ENCODE measurements around the gene TNPO3.

The TNPO3 gene

GRCh38 chr7:128919881-128920799 is 134.8 kb downstream of the TNPO3 start:
- Histone ChIP-seq H3K27ac (ENCODE audit: low read length) (no peak overlapping the region), H3K9ac (ENCODE audit: low read length in 2 of 2) (no peak overlapping the region), H3K36me3 (ENCODE audit: control insufficient read depth in 2 of 2, insufficient read depth in 2 of 2, low read length in 2 of 2) (no peaks in the 10 kb centered on the region), H3K4me3 (ENCODE audit: low read length in 2 of 2) (no peak overlapping the region), H3K9me3 (ENCODE audit: control insufficient read depth in 2 of 2, low read length in 2 of 2) (no peaks in the 10 kb centered on the region), H3K4me1 (ENCODE audit: control insufficient read depth, insufficient read depth, low read length) (peaks cover 3% of the 10 kb centered on the region), H3K27me3 (ENCODE audit: control insufficient read depth in 1 of 2, insufficient read depth in 2 of 2, low read length in 2 of 2) (peaks cover 14 to 16% of the 10 kb centered on the region in 2 donors)

GRCh38 chr7:128919241-128919640 is 135.7 kb downstream of the TNPO3 start:
- H3K4me3 ChIP-seq (ENCODE audit: low read length in 2 of 2) = no peak overlapping the region
- no peaks in the 10 kb centered on the region for H3K36me3 ChIP-seq (ENCODE audit: control insufficient read depth in 2 of 2, insufficient read depth in 2 of 2, low read length in 2 of 2)
- peaks cover 3% of the 10 kb centered on the region for H3K4me1 ChIP-seq (ENCODE audit: control insufficient read depth, insufficient read depth, low read length)
- no peak overlapping the region for H3K9ac ChIP-seq (ENCODE audit: low read length in 2 of 2)
- H3K27me3 ChIP-seq (ENCODE audit: control insufficient read depth in 1 of 2, insufficient read depth in 2 of 2, low read length in 2 of 2) = peaks cover 18 to 22% of the 10 kb centered on the region in 2 donors
- no peak overlapping the region for H3K27ac ChIP-seq (ENCODE audit: low read length)
- H3K9me3 ChIP-seq (ENCODE audit: control insufficient read depth in 2 of 2, low read length in 2 of 2) = no peaks in the 10 kb centered on the region

- H3K27ac ChIP-seq (ENCODE audit: low read length) = no peak overlapping the region
- H3K27me3 ChIP-seq (ENCODE audit: control insufficient read depth in 1 of 2, insufficient read depth in 2 of 2, low read length in 2 of 2) = peaks cover 18 to 23% of the 10 kb centered on the region in 2 donors
- H3K9me3 ChIP-seq (ENCODE audit: control insufficient read depth in 2 of 2, low read length in 2 of 2) = no peaks in the 10 kb centered on the region
- H3K4me1 ChIP-seq (ENCODE audit: control insufficient read depth, insufficient read depth, low read length) = peaks cover 3% of the 10 kb centered on the region
- no peak overlapping the region for H3K4me3 ChIP-seq (ENCODE audit: low read length in 2 of 2)
- no peaks in the 10 kb centered on the region for H3K36me3 ChIP-seq (ENCODE audit: control insufficient read depth in 2 of 2, insufficient read depth in 2 of 2, low read length in 2 of 2)
- no peak overlapping the region for H3K9ac ChIP-seq (ENCODE audit: low read length in 2 of 2)
Observed at GRCh38 chr7:128918016-128918665, 136.8 kb downstream of the TNPO3 start.

GRCh38 chr7:128917122-128917521 is 137.8 kb downstream of the TNPO3 start:
- H3K27ac ChIP-seq (ENCODE audit: low read length) = no peak overlapping the region
- H3K4me3 ChIP-seq (ENCODE audit: low read length in 2 of 2) = no peak overlapping the region
- H3K36me3 ChIP-seq (ENCODE audit: control insufficient read depth in 2 of 2, insufficient read depth in 2 of 2, low read length in 2 of 2) = no peaks in the 10 kb centered on the region
- no peaks in the 10 kb centered on the region for H3K9me3 ChIP-seq (ENCODE audit: control insufficient read depth in 2 of 2, low read length in 2 of 2)
- H3K27me3 ChIP-seq (ENCODE audit: control insufficient read depth in 1 of 2, insufficient read depth in 2 of 2, low read length in 2 of 2) = peaks cover 20 to 23% of the 10 kb centered on the region in 2 donors
- H3K9ac ChIP-seq (ENCODE audit: low read length in 2 of 2) = no peak overlapping the region
- H3K4me1 ChIP-seq (ENCODE audit: control insufficient read depth, insufficient read depth, low read length) = peaks cover 3% of the 10 kb centered on the region

GRCh38 chr7:128916643-128916915 is 138.3 kb downstream of the TNPO3 start:
- Histone ChIP-seq H3K4me1 (ENCODE audit: control insufficient read depth, insufficient read depth, low read length) (peaks cover 3% of the 10 kb centered on the region), H3K36me3 (ENCODE audit: control insufficient read depth in 2 of 2, insufficient read depth in 2 of 2, low read length in 2 of 2) (no peaks in the 10 kb centered on the region), H3K4me3 (ENCODE audit: low read length in 2 of 2) (no peak overlapping the region), H3K27ac (ENCODE audit: low read length) (no peak overlapping the region), H3K27me3 (ENCODE audit: control insufficient read depth in 1 of 2, insufficient read depth in 2 of 2, low read length in 2 of 2) (peaks cover 21 to 26% of the 10 kb centered on the region in 2 donors), H3K9ac (ENCODE audit: low read length in 2 of 2) (no peak overlapping the region), H3K9me3 (ENCODE audit: control insufficient read depth in 2 of 2, low read length in 2 of 2) (no peaks in the 10 kb centered on the region)

GRCh38 chr7:128915841-128916642 is 138.9 kb downstream of the TNPO3 start:
- Histone ChIP-seq H3K9me3 (ENCODE audit: control insufficient read depth in 2 of 2, low read length in 2 of 2) (no peaks in the 10 kb centered on the region), H3K4me1 (ENCODE audit: control insufficient read depth, insufficient read depth, low read length) (peaks cover 3% of the 10 kb centered on the region), H3K9ac (ENCODE audit: low read length in 2 of 2) (no peak overlapping the region), H3K4me3 (ENCODE audit: low read length in 2 of 2) (peak overlapping the region in 1 of 2 donors; percentile 60), H3K27me3 (ENCODE audit: control insufficient read depth in 1 of 2, insufficient read depth in 2 of 2, low read length in 2 of 2) (peaks cover 21 to 27% of the 10 kb centered on the region in 2 donors), H3K36me3 (ENCODE audit: control insufficient read depth in 2 of 2, insufficient read depth in 2 of 2, low read length in 2 of 2) (no peaks in the 10 kb centered on the region), H3K27ac (ENCODE audit: low read length) (no peak overlapping the region)

- Histone ChIP-seq H3K27me3 (ENCODE audit: control insufficient read depth in 1 of 2, insufficient read depth in 2 of 2, low read length in 2 of 2) (peaks cover 24 to 30% of the 10 kb centered on the region in 2 donors), H3K4me1 (ENCODE audit: control insufficient read depth, insufficient read depth, low read length) (peaks cover 4% of the 10 kb centered on the region), H3K9me3 (ENCODE audit: control insufficient read depth in 2 of 2, low read length in 2 of 2) (no peaks in the 10 kb centered on the region), H3K4me3 (ENCODE audit: low read length in 2 of 2) (peak overlapping the region; percentile 59 to 60), H3K9ac (ENCODE audit: low read length in 2 of 2) (no peak overlapping the region), H3K27ac (ENCODE audit: low read length) (no peak overlapping the region), H3K36me3 (ENCODE audit: control insufficient read depth in 2 of 2, insufficient read depth in 2 of 2, low read length in 2 of 2) (no peaks in the 10 kb centered on the region)
Observed at GRCh38 chr7:128915271-128915819, 139.6 kb downstream of the TNPO3 start.

GRCh38 chr7:128914566-128915151 is 140.3 kb downstream of the TNPO3 start:
- Histone ChIP-seq H3K4me1 (ENCODE audit: control insufficient read depth, insufficient read depth, low read length) (peaks cover 11% of the 10 kb centered on the region), H3K36me3 (ENCODE audit: control insufficient read depth in 2 of 2, insufficient read depth in 2 of 2, low read length in 2 of 2) (no peaks in the 10 kb centered on the region), H3K9ac (ENCODE audit: low read length in 2 of 2) (no peak overlapping the region), H3K27ac (ENCODE audit: low read length) (no peak overlapping the region), H3K27me3 (ENCODE audit: control insufficient read depth in 1 of 2, insufficient read depth in 2 of 2, low read length in 2 of 2) (peaks cover 27 to 37% of the 10 kb centered on the region in 2 donors), H3K4me3 (ENCODE audit: low read length in 2 of 2) (no peak overlapping the region), H3K9me3 (ENCODE audit: control insufficient read depth in 2 of 2, low read length in 2 of 2) (no peaks in the 10 kb centered on the region)

- Histone ChIP-seq H3K27ac (ENCODE audit: low read length) (no peak overlapping the region), H3K4me1 (ENCODE audit: control insufficient read depth, insufficient read depth, low read length) (peaks cover 15% of the 10 kb centered on the region), H3K27me3 (ENCODE audit: control insufficient read depth in 1 of 2, insufficient read depth in 2 of 2, low read length in 2 of 2) (peaks cover 25 to 40% of the 10 kb centered on the region in 2 donors), H3K9me3 (ENCODE audit: control insufficient read depth in 2 of 2, low read length in 2 of 2) (no peaks in the 10 kb centered on the region), H3K4me3 (ENCODE audit: low read length in 2 of 2) (no peak overlapping the region), H3K36me3 (ENCODE audit: control insufficient read depth in 2 of 2, insufficient read depth in 2 of 2, low read length in 2 of 2) (no peaks in the 10 kb centered on the region), H3K9ac (ENCODE audit: low read length in 2 of 2) (no peak overlapping the region)
Observed at GRCh38 chr7:128913870-128914565, 140.9 kb downstream of the TNPO3 start.

Data from stomach smooth muscle (tissue), 2 donors.